H1 (cell line): ENCODE results near the gene SLC26A1. TPM values are rescaled to one million over a fixed set of nuclear protein-coding genes. Genes with fewer than 3 reads are reported as not detected.

ENCODE experiments used
- CTCF ChIA-PET: fragments of 300-600 bp; sonication (Branson Sonifier 250); formaldehyde crosslinking; loops from one replicate; lab custom pipeline; 2021; ENCODE audit not compliant: partially characterized antibody; lab: Charles Lee
- POLR2A ChIA-PET: fragments of 300-600 bp; sonication (Branson Sonifier 250); formaldehyde crosslinking; loops from one replicate; lab custom pipeline; 2021; ENCODE audit warnings: inconsistent platforms; ENCODE audit not compliant: partially characterized antibody; lab: Charles Lee
- DNase-seq, 2 experiments: peaks; one replicate each; pipeline versions ENCODE4 v3.0.0 to v3.0.0-alpha.2; 2010 to 2022; ENCODE audit warnings: low spot score in 2 of 2, low read depth in 1 of 2, mixed read lengths in 1 of 2
- FAIRE-seq: peaks from 2 replicates; lab custom pipeline; 2011; peaks lifted over from hg19 to GRCh38; lab: Jason Lieb, UNC
- H2AFZ ChIP-seq: 2 replicates; pipeline ENCODE4 v1.8.1; 2012; ENCODE audit warnings: low read length, inconsistent platforms
- H2AK5ac ChIP-seq: 2 replicates; pipeline ENCODE4 v1.6.1; 2013; ENCODE audit warnings: low read depth, low read length
- H2BK120ac ChIP-seq: replicated peaks from 2 replicates; pipeline ENCODE3; 2013; ENCODE audit warnings: low read depth, low read length, inconsistent platforms
- H2BK12ac ChIP-seq: 2 replicates; pipeline ENCODE4 v1.6.1; 2013; ENCODE audit warnings: low read depth, low read length
- H2BK15ac ChIP-seq: 2 replicates; pipeline ENCODE4 v1.6.1; 2013; ENCODE audit warnings: low read length
- H2BK20ac ChIP-seq: 2 replicates; pipeline ENCODE4 v1.6.1; 2013; ENCODE audit warnings: low read length
- H2BK5ac ChIP-seq: 2 replicates; pipeline ENCODE4 v1.6.1; 2013; ENCODE audit warnings: low read depth, low read length
- H3K14ac ChIP-seq: 2 replicates; pipeline ENCODE4 v1.6.1; 2013; ENCODE audit warnings: inconsistent platforms; ENCODE audit not compliant: insufficient read length
- H3K18ac ChIP-seq: 2 replicates; pipeline ENCODE4 v1.6.1; 2013; ENCODE audit warnings: low read length; ENCODE audit errors: extremely low read depth
- H3K23ac ChIP-seq: 2 replicates; pipeline ENCODE4 v1.6.1; 2013; ENCODE audit warnings: inconsistent platforms; ENCODE audit not compliant: insufficient read length
- H3K23me2 ChIP-seq: 2 replicates; pipeline ENCODE4 v1.6.1; 2013; ENCODE audit warnings: low read depth, low read length
- H3K27ac ChIP-seq: 2 replicates; pipeline ENCODE4 v1.6.1; 2011; ENCODE audit warnings: low read depth, low read length, inconsistent platforms
- H3K27me3 ChIP-seq, 4 experiments: replicated peaks in 1 of 4; 1 replicate in 1 of 4; 2 replicates in 3 of 4; pipeline versions ENCODE4 v1.6.1 to v1.8.1; 2011 to 2013; ENCODE audit warnings: low read length in 3 of 4, mild to moderate bottlenecking in 3 of 4, inconsistent platforms in 2 of 4, mixed read lengths in 2 of 4, moderate library complexity in 1 of 4; ENCODE audit not compliant: control insufficient read depth in 3 of 4, insufficient read depth in 3 of 4; ENCODE audit errors: extremely low read depth in 1 of 4
- H3K36me3 ChIP-seq, 4 experiments: 2 replicates each; pipeline versions ENCODE4 v1.6.1 to v1.8.1; 2011 to 2013; ENCODE audit warnings: mild to moderate bottlenecking in 4 of 4, low read length in 3 of 4, moderate library complexity in 2 of 4, control low read depth in 1 of 4, inconsistent platforms in 1 of 4; ENCODE audit not compliant: insufficient read depth in 4 of 4, control insufficient read depth in 2 of 4
- H3K4ac ChIP-seq: replicated peaks from 2 replicates; pipeline ENCODE3; 2013; ENCODE audit warnings: low read length, low read depth, mixed read lengths, inconsistent platforms; ENCODE audit not compliant: insufficient read length
- H3K4me1 ChIP-seq, 4 experiments: replicated peaks in 1 of 4; 1 replicate in 1 of 4; 2 replicates in 3 of 4; pipeline versions ENCODE4 v1.6.1 to v1.8.1; 2011 to 2013; ENCODE audit warnings: low read length in 3 of 4, inconsistent platforms in 2 of 4, mixed read lengths in 1 of 4; ENCODE audit not compliant: insufficient read depth in 4 of 4, control insufficient read depth in 3 of 4
- H3K4me2 ChIP-seq, 2 experiments: 2 replicates each; pipeline versions ENCODE4 v1.6.1 to v1.8.1; 2011 to 2013; ENCODE audit warnings: low read depth in 2 of 2, low read length in 2 of 2, control low read depth in 1 of 2, inconsistent platforms in 1 of 2, mild to moderate bottlenecking in 1 of 2; ENCODE audit not compliant: insufficient read depth in 1 of 2
- H3K4me3 ChIP-seq, 4 experiments: fragments of 200-600, 300-600 bp in 1 of 4; sonication (generic), shearing (Covaris generic), sonication (Bioruptor Twin) in 1 of 4; 2 replicates each; pipeline versions ENCODE4 v1.5.1 to v1.8.1; 2011 to 2016; ENCODE audit warnings: low read length in 4 of 4, low read depth in 3 of 4, control low read depth in 2 of 4, inconsistent platforms in 2 of 4, mild to moderate bottlenecking in 2 of 4, mixed read lengths in 1 of 4, moderate library complexity in 1 of 4; ENCODE audit not compliant: insufficient read depth in 2 of 4; ENCODE audit errors: extremely low read depth in 1 of 4
- H3K56ac ChIP-seq: replicated peaks from 2 replicates; pipeline ENCODE3; 2013; ENCODE audit warnings: low read depth, mild to moderate bottlenecking, mixed read lengths, low read length, inconsistent platforms; ENCODE audit not compliant: insufficient read length
- H3K79me1 ChIP-seq: 2 replicates; pipeline ENCODE4 v1.6.1; 2013; ENCODE audit warnings: low read depth, low read length, control low read depth
- H3K79me2 ChIP-seq, 2 experiments: 2 replicates each; pipeline versions ENCODE4 v1.6.1 to v1.8.1; 2012 to 2013; ENCODE audit warnings: low read length in 2 of 2, mild to moderate bottlenecking in 2 of 2, inconsistent platforms in 1 of 2; ENCODE audit not compliant: insufficient read depth in 2 of 2, control insufficient read depth in 1 of 2
- H3K9ac ChIP-seq, 4 experiments: replicated peaks in 1 of 4; 1 replicate in 1 of 4; 2 replicates in 3 of 4; pipeline versions ENCODE4 v1.6.1 to v1.8.1; 2011 to 2013; ENCODE audit warnings: low read depth in 3 of 4, low read length in 3 of 4, control low read depth in 2 of 4, mild to moderate bottlenecking in 2 of 4, moderate library complexity in 2 of 4, inconsistent platforms in 1 of 4; ENCODE audit errors: extremely low read depth in 1 of 4
- H3K9me3 ChIP-seq, 2 experiments: 2 replicates each; pipeline versions ENCODE4 v1.6.1 to v1.8.1; 2012 to 2013; ENCODE audit warnings: mild to moderate bottlenecking in 2 of 2, moderate library complexity in 2 of 2, control low read depth in 1 of 2, inconsistent platforms in 1 of 2, low read depth in 1 of 2, low read length in 1 of 2, mixed read lengths in 1 of 2; ENCODE audit not compliant: insufficient read depth in 2 of 2
- H4K20me1 ChIP-seq, 2 experiments: replicated peaks in 1 of 2; 2 replicates each; pipeline versions ENCODE3 to v1.8.1; 2011 to 2013; ENCODE audit warnings: inconsistent platforms in 2 of 2, low read length in 2 of 2, mild to moderate bottlenecking in 1 of 2; ENCODE audit not compliant: insufficient read depth in 2 of 2, control insufficient read depth in 1 of 2
- H4K5ac ChIP-seq: 2 replicates; pipeline ENCODE4 v1.6.1; 2013; ENCODE audit warnings: low read length, low read depth, mixed read lengths, inconsistent platforms; ENCODE audit not compliant: insufficient read length
- H4K8ac ChIP-seq: 2 replicates; pipeline ENCODE4 v1.8.0; 2013; ENCODE audit warnings: mild to moderate bottlenecking, moderate library complexity, low read length, inconsistent platforms; ENCODE audit not compliant: insufficient read depth; ENCODE audit errors: extremely low read depth
- H4K91ac ChIP-seq: replicated peaks from 2 replicates; pipeline ENCODE3; 2013; ENCODE audit warnings: low read length, mixed read lengths, inconsistent platforms; ENCODE audit not compliant: insufficient read length
- WGBS, 2 experiments: shearing (Covaris generic) in 1 of 2; methylation state at CpG; one replicate each; pipeline versions ENCODE4 v1.1.6 to v1.1.7; 2013 to 2015; ENCODE audit warnings: low lambda C conversion rate in 2 of 2, mixed read lengths in 2 of 2, inconsistent platforms in 1 of 2, low coverage in 1 of 2, missing lambda C conversion rate in 1 of 2; ENCODE audit not compliant: insufficient replicate concordance in 2 of 2, insufficient coverage in 1 of 2, insufficient read length in 1 of 2; ENCODE audit errors: extremely low coverage in 1 of 2, missing lambda C conversion rate in 1 of 2; 5-methylcytosine and 5-hydroxymethylcytosine counted together
- polyA plus RNA-seq, 7 experiments: library from polyadenylated mRNA; depleted of rRNA in 3 of 7; stranded (reverse) in 5 of 7; unstranded in 2 of 7; fragments of >200 nt in 5 of 7; fragments of 200-250 nt in 2 of 7; gene quantifications; 1 replicate in 5 of 7; 2 replicates in 1 of 7; 4 replicates in 1 of 7; pipeline versions ENCODE4 v1.2.1 to v1.2.3, GENCODE V29; 2011 to 2013; ENCODE audit warnings: missing spikeins in 2 of 7, mixed read lengths in 2 of 7
- total RNA-seq: library from RNA; stranded (reverse); fragmentation: NEBNext Ultra II Directional; extraction: Animal tissue kit (Norgen Biotek cat#: 25700); gene quantifications from 2 replicates; pipeline ENCODE4 v1.2.1, GENCODE V29; 2021

Gene SLC26A1
- total and polyA plus RNA-seq, 2 of the 8 experiments (the other 6 are each of a cell fraction or from before 2014, with no cell fraction given), result 0.11 TPM; not detected in 1

- Histone ChIP-seq H3K4me3 (no peak overlapping the region), H3K79me2 (no peaks in the 10 kb centered on the region), H4K91ac (no peak overlapping the region), H2BK12ac (no peak overlapping the region), H4K20me1 (peaks cover 2 to 22% of the 10 kb centered on the region in 2 experiments), H3K9ac (no peak overlapping the region), H2BK120ac (no peak overlapping the region), H3K4me1 (peaks cover 0 to 10% (median 5%) of the 10 kb centered on the region in 4 experiments; a peak in 5 of 7 replicates), H2BK20ac (no peak overlapping the region), H3K9me3 (no peaks in the 10 kb centered on the region), H3K18ac (no peak overlapping the region), H3K79me1 (peaks cover 4% of the 10 kb centered on the region; the same call in 1 of the 2 replicates), H3K4ac (peak overlapping the region; percentile 21), H2AK5ac (no peak overlapping the region), H2BK5ac (no peak overlapping the region), H3K27me3 (0 out of 7 replicates have a peak, but pooled peaks cover 0 to 5% (median 0%) of the 10 kb centered on the region in 4 experiments), H3K4me2 (no peak overlapping the region), H3K14ac (no peak overlapping the region), H2BK15ac (no peak overlapping the region), H3K23me2 (no peaks in the 10 kb centered on the region; the same call in 1 of the 2 replicates), H3K56ac (no peak overlapping the region), H3K23ac (no peak overlapping the region), H4K5ac (no peak overlapping the region), H4K8ac (no peak overlapping the region), H2AFZ (no peak overlapping the region), H3K27ac (no peak overlapping the region), H3K36me3 (peaks cover 0 to 9% (median 8%) of the 10 kb centered on the region in 4 experiments; a peak in 5 of 8 replicates)
- ChIA-PET POLR2A (no interaction called here), CTCF (interaction anchor here (0.9 to 1.1 kb wide), 2 partner anchors 82 to 726 kb away, joined by 3 read pairs; no protein-coding TSS in a partner anchor)
- WGBS, 2 experiments, result 90% methylated on average over 24 of the region's 46 CpGs; no CpG with 5 or more reads in 1 of the 2 experiments
- DNase-seq, result no peak
- FAIRE-seq, result no peak
Measured at GRCh38 chr4:1022051-1022738, 29.0 kb upstream of the SLC26A1 start.
